Panc1 (cell line): ENCODE measurements around the gene SLC6A6. TPM values are rescaled to one million over a fixed set of nuclear protein-coding genes. Genes with fewer than 3 reads are reported as not detected.

Experiments
- ATAC-seq: fragments of 200-7000 bp; cut with Tn5 transposase; 2 replicates; pipeline ENCODE4 v1.9.1; 2020; ENCODE audit warnings: mild to moderate bottlenecking, moderate library complexity
- BruUV-seq: library from RNA; stranded (reverse); fragments of 400-500 nt; replicated peaks from 2 replicates; lab custom pipeline; 2021; lab: Mats Ljungman, UMichigan
- CTCF ChIA-PET: fragments of 300-600 bp; sonication (Branson Sonifier 250); formaldehyde crosslinking; loops from one replicate; lab custom pipeline; 2022; ENCODE audit warnings: antibody characterized with exemption; lab: Charles Lee
- POLR2A ChIA-PET: fragments of 300-600 bp; sonication (Branson Sonifier 250); formaldehyde crosslinking; loops from one replicate; lab custom pipeline; 2022; ENCODE audit warnings: antibody characterized with exemption; lab: Charles Lee
- DNase-seq: peaks from one replicate; pipeline ENCODE4 v3.0.0-alpha.2; 2010; ENCODE audit warnings: low read depth, low spot score
- H3K27ac ChIP-seq: 2 replicates; pipeline ENCODE4 v1.5.1; 2011; ENCODE audit warnings: mild to moderate bottlenecking, low read length, inconsistent platforms
- H3K27me3 ChIP-seq: fragments of 200-500 bp; sonication (Bioruptor generic); 2 replicates; pipeline ENCODE4 v1.6.0; 2014; ENCODE audit warnings: low read length, inconsistent platforms; ENCODE audit not compliant: control insufficient read depth, insufficient read depth
- H3K36me3 ChIP-seq: fragments of 200-500 bp; sonication (Bioruptor generic); 2 replicates; pipeline ENCODE4 v1.5.1; 2014; ENCODE audit warnings: inconsistent platforms, mild to moderate bottlenecking, low read length, moderate library complexity; ENCODE audit not compliant: control insufficient read depth, insufficient read depth
- H3K4me1 ChIP-seq: 2 replicates; pipeline ENCODE4 v1.5.1; 2011; ENCODE audit warnings: inconsistent platforms, mild to moderate bottlenecking, low read length, moderate library complexity; ENCODE audit not compliant: control insufficient read depth, insufficient read depth
- H3K4me3 ChIP-seq, 2 experiments: 2 replicates each; pipeline ENCODE4 v1.5.1; 2011 to 2012; ENCODE audit warnings: low read depth in 2 of 2, low read length in 2 of 2, mild to moderate bottlenecking in 2 of 2, inconsistent platforms in 1 of 2, moderate library complexity in 1 of 2
- H3K9me3 ChIP-seq: fragments of 200-500 bp; sonication (Bioruptor generic); 2 replicates; pipeline ENCODE4 v1.5.1; 2014; ENCODE audit warnings: low read depth, mild to moderate bottlenecking, inconsistent platforms, low read length, moderate library complexity; ENCODE audit not compliant: control insufficient read depth, insufficient read depth
- CTCF ChIP-seq: fragments of 450-650 bp; IDR thresholded peaks from 2 replicates; pipeline ENCODE4 v1.5.1; 2017; ENCODE audit warnings: mild to moderate bottlenecking
- POLR2AphosphoS5 ChIP-seq: IDR thresholded peaks from 2 replicates; pipeline ENCODE4 v1.6.1; 2012; ENCODE audit warnings: mild to moderate bottlenecking, low read depth, low read length, moderate library complexity
- REST ChIP-seq, 2 experiments: IDR thresholded peaks; 2 replicates each; pipeline ENCODE4 v1.6.1; 2011 to 2012; ENCODE audit warnings: low read depth in 2 of 2, control low read depth in 1 of 2, low read length in 1 of 2, mild to moderate bottlenecking in 1 of 2, moderate library complexity in 1 of 2; ENCODE audit not compliant: insufficient read depth in 1 of 2
- SIN3A ChIP-seq: IDR thresholded peaks from 2 replicates; pipeline ENCODE4 v1.6.1; 2012; ENCODE audit warnings: low read depth, mild to moderate bottlenecking, low read length, moderate library complexity, borderline replicate concordance; ENCODE audit not compliant: insufficient read depth
- TCF7L2 ChIP-seq: IDR thresholded peaks from 2 replicates; pipeline ENCODE4 v1.6.1; 2011; ENCODE audit warnings: mild to moderate bottlenecking, low read depth, low read length, inconsistent platforms
- in situ Hi-C: cut with HindIII; loops from 2 replicates; pipeline ENCODE4 v1.10.0; 2016; ENCODE audit warnings: low sequenced_read_pairs, low pct_unique_long_range_greater_than_20kb
- intact Hi-C: fragments of 100-400 bp; cut with micrococcal nuclease; formaldehyde crosslinking; loops from one replicate; pipeline ENCODE4 v1.10.0; 2022; ENCODE audit not compliant: unreplicated experiment
- total RNA-seq: library from RNA; stranded (reverse); gene quantifications from one replicate; pipeline ENCODE4 v1.2.1, GENCODE V29; 2021; ENCODE audit not compliant: unreplicated experiment

SLC6A6 gene
- total RNA-seq, 1 experiment from 2014 or later: 61.0 TPM

- CTCF ChIA-PET: no interaction called here
Observed at GRCh38 chr3:14531856-14532395, 129.5 kb downstream of the SLC6A6 start.

More at GRCh38 chr3:14531856-14532395, 129.5 kb downstream of the SLC6A6 start:
- Histone ChIP-seq H3K27me3 (no peaks in the 10 kb centered on the region), H3K4me1 (no peaks in the 10 kb centered on the region), H3K36me3 (no peaks in the 10 kb centered on the region), H3K9me3 (no peaks in the 10 kb centered on the region), H3K4me3 (no peak overlapping the region), H3K27ac (no peak overlapping the region)
- POLR2A ChIA-PET: no interaction called here
- DNase-seq (no peak), ATAC-seq (no peak)
- no TSS peak for BruUV-seq
- intact Hi-C loops: no loop called here
- TF ChIP-seq CTCF: no peak
- TF ChIP-seq REST (IDR thresholded peaks at IDR 0.05; ENCODE audit: insufficient read depth in 1 of 2, low read depth in 2 of 2, low read length in 1 of 2): no peak
- TF ChIP-seq POLR2AphosphoS5: no peak
- no peak for TF ChIP-seq SIN3A
- TF ChIP-seq TCF7L2: no peak
- in situ Hi-C loops: no loop called here
